ELF-1 (cell line): ENCODE data around the gene CABP5.

Experiments used
- DNase-seq: peaks from one replicate; pipeline ENCODE4 v3.0.0-alpha.2; 2016; ENCODE audit warnings: low read depth, low spot score

The CABP5 gene

GRCh38 chr19:48030073-48030472, 13.8 kb downstream of the CABP5 start:
- no peak for DNase-seq

DNA sequence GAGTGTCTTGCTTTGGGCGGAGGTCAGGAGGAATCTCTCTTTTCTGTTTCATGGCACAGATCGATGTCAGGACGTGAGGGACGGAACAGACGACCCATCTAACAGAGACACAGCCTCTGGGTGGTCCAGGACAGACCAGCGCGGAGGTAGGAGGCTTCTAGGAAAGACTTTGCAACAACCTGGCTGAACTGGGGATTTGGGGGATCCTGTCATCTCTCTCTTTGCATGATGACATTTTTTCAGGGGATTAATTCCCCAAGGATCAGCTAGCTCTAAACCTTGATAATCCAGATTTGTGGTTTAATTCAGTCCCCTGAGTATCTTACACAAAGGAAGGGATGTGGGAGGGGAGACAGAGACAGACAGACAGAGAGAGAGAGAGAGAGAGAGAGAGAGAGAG, 14.4 kb downstream of the CABP5 start:
- DNase-seq, result no peak

DNA sequence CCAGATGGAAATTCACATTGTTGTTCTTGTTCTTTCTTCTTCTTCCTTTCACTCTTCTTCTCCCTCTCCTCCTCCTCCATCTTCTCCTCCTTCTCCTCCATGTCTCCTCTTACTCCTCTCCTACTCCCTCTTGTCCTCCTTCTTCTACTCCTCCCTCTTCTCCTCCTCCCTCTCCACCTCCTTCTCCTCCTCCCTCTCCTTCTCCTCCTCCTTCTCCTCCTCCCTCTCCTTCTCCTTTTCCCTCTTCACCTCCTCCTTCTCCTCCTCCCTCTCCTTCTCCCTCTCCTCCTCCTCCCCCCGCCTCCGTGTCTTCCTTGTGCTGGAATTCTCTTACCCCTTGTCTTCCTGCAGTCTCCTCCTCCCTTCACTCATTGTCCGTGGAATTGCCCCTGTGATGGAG, 18.4 kb downstream of the CABP5 start:
- DNase-seq, result no peak

- no peak for DNase-seq
Observed at GRCh38 chr19:48023518-48023917, 20.4 kb downstream of the CABP5 start.

- DNase-seq, result no peak
Observed at GRCh38 chr19:48023011-48023410, 20.9 kb downstream of the CABP5 start.

DNA sequence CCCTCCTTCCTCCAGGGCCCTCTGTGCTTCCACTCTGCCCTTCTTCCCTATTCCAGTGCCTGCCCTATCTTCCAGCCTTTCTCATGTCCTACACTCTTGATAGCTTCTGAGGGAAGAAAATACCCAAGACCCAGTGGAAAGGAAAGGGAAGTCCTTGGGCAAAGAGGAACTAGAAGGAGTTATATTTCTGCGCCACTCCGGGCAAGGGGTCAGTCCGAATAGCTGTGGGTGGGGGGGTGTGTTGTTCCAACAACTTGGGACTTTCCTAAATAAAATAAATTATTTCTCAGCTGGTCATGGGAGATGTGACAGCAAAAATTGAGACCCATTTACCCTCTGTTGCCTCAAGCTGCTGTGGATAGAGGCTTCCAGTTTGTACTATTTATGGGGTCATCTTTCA, 23.2 kb downstream of the CABP5 start:
- no peak for DNase-seq

- DNase-seq, result no peak
Observed at GRCh38 chr19:48010932-48011758, 32.7 kb downstream of the CABP5 start.

DNA sequence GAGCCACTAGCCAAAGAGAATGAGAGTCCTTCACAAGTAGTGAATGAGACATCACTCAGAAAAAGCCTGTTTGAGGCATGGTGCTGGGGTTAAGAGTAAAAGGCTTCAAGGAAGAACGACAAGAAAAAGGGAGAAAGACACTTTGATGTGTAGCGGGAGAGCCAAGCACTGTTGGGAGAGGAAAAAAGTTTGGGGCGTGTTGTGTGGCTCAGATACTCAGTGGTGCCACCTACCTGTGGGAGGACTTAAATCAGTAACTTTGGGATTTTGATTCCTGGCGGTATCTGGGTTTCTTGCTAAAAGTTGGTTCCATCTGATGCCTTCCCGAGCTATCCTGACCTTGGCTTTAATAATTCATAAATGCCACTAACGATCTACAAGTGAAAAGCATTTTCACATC, 37.1 kb downstream of the CABP5 start:
- no peak for DNase-seq

DNA sequence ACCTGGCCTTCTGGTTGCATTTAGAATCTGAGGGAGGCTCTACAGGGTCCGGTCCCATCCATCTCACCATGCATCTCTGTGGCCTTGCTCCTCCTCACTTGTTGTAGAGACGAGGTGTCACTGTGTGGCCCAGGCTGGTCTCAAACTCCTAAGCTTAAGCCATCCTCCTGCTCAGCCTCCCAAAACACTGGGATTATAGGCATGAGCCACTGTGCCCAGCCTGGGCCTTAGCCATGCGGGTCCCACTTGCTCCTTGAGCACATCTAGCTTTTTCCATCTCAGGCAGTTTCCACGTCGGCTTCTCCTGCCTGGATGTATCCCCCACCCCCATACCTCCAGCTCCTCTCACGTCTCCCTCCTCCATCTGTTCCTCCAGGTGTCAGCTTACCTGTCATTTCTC, 39.6 kb downstream of the CABP5 start:
- DNase-seq, result no peak

DNA sequence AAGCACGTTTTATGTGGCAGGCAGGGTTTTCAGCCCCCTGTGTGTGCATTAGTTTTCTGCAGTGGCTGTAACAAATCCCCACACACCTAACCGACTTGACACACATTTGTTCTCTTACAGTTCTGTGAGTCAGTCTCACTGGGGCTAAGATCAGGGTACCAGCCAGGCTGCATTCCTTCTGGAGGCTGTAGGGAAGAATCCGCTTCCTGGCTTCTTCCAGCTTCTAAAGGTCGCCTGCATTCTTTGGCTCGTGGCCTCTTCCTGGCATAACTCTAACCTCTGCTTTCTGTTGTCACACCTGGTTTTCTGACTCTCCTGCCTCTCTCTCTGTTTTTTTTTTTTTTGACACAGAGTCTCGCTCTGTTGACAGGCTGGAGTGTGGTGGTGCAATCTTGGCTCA, 43.0 kb downstream of the CABP5 start:
- no peak for DNase-seq

GRCh38 chr19:47998800-47999199, 45.1 kb downstream of the CABP5 start:
- DNase-seq, result no peak

GRCh38 chr19:47996230-47996727, 47.6 kb downstream of the CABP5 start:
- no peak for DNase-seq

DNA sequence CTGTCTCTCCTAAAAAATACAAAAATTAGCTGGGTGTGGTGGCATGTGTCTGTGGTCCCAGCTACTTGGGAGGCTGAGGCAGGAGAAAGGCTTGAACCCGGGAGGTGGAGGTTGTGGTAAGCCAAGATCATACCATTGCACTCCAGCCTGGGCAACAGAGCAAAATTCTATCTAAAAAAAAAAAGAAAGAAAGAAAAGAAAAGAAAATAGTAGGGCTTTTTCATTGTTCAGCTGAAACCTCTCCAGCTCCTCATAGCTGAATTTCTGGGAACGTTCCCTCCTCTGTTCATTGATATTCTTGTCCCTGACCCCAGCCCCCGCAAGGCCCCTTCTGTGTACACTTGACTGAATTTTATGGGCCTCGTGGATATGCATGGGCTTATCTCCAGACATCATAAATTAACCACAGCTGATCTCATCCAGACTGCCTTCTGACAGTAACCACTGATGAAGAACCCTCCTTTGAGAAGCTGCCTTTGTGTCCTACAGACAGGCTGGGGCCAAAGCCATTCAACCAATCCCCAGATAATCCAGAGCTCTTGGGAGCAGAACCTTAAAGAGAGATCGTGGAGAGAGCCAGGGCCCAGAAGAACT, 49.6 kb downstream of the CABP5 start, which contains the start of gene ELSPBP1:
Gene ELSPBP1, plus strand, starts transcription at position 424 of the 594 bp plus-strand sequence. CDS start 14,036 bp downstream, outside the sequence.
- no peak for DNase-seq

DNA sequence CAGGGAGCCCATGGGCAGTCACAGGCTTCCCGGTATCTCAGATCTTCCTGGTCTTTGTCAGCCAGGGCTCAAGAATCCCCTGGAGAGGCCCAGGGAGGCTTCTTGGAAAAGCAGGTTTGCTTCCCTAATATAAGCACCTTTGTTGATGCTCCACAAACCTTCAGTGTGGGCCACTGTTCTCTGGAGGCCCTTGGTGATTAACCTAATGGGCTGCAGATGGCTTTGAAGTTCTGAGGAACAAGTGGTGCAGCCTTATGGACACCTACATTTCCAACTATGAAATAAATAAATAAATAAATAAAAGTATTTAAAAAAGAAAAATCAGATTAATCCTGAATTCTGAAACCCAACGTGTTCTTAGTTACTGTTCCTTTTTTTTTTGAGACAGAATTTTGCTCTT, 51.8 kb downstream of the CABP5 start, which contains the start of gene BSPH1:
Gene BSPH1, minus strand, starts transcription at position 101 of the 400 bp plus-strand sequence. Its CDS starts 89 bp downstream, at position 12.
- no peak for DNase-seq

DNA sequence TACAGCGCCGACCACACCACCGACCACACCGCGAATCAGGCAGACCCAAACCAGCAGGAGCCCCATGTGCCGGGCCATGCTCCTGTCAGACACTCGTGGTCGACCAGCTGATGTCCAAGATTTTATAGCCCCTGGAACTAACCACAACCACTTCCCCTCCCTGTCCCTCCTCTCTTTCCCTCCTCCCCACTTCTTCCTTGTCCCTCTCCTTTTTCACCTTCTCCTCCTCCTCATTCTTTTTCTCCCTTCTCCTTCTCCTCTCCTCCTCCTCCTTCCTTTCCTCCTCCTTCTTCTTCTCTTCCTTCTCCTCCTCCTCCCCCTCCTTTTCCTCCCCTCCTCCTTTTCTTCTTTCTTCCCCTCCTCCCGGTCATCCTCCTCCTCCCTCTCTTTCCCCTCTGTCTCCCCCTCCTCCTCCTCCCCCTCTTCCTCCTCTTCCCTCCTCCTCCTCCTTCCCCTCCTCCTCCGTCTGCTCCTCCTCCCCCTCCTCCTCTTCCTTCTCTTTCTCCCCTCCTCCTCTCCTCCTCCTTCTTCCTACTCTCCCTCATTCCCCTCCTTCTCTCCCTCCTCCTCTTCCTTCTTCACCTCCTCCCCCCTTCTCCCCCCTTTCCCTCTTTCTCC, 52.6 kb downstream of the CABP5 start:
- no peak for DNase-seq
